Umbilical cord (tissue), 2 donors: ENCODE measurements around the gene PCDHB9. TPM values are rescaled to one million over a fixed set of nuclear protein-coding genes. Genes with fewer than 3 reads are reported as not detected.
"Not testable (repeated sequence)": the region's sequence is repeated elsewhere in the genome, so short reads cannot be mapped to it uniquely, and the experiment has no call there.

ENCODE experiments used
- DNase-seq: peaks from one replicate; pipeline ENCODE4 v3.0.0-alpha.2; 2015; ENCODE audit warnings: low spot score
- total RNA-seq: library from RNA; depleted of rRNA; stranded (reverse); fragments of >200 nt; gene quantifications from one replicate; pipeline ENCODE4 v1.2.3, GENCODE V29; 2014; ENCODE audit warnings: low replicate concordance; ENCODE audit not compliant: insufficient read depth

PCDHB9 gene
- total RNA-seq, 1 donor from 2014 or later: 1.9 TPM

DNA sequence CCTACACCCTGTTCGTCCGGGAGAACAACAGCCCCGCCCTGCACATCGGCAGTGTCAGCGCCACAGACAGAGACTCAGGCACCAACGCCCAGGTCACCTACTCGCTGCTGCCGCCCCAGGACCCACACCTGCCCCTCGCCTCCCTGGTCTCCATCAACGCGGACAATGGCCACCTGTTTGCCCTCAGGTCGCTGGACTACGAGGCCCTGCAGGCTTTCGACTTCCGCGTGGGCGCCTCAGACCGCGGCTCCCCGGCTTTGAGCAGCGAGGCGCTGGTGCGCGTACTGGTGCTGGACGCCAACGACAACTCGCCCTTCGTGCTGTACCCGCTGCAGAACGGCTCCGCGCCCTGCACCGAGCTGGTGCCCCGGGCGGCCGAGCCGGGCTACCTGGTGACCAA lies 1.7 kb downstream of the PCDHB9 start:
- DNase-seq: not testable (repeated sequence)

DNA sequence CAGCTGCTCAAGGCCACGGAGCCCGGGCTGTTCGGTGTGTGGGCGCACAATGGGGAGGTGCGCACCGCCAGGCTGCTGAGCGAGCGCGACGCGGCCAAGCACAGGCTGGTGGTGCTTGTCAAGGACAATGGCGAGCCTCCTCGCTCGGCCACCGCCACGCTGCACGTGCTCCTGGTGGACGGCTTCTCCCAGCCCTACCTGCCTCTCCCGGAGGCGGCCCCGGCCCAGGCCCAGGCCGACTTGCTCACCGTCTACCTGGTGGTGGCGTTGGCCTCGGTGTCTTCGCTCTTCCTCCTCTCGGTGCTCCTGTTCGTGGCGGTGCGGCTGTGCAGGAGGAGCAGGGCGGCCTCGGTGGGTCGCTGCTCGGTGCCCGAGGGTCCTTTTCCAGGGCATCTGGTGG lies 2.2 kb downstream of the PCDHB9 start:
- DNase-seq: not testable (repeated sequence)

DNA sequence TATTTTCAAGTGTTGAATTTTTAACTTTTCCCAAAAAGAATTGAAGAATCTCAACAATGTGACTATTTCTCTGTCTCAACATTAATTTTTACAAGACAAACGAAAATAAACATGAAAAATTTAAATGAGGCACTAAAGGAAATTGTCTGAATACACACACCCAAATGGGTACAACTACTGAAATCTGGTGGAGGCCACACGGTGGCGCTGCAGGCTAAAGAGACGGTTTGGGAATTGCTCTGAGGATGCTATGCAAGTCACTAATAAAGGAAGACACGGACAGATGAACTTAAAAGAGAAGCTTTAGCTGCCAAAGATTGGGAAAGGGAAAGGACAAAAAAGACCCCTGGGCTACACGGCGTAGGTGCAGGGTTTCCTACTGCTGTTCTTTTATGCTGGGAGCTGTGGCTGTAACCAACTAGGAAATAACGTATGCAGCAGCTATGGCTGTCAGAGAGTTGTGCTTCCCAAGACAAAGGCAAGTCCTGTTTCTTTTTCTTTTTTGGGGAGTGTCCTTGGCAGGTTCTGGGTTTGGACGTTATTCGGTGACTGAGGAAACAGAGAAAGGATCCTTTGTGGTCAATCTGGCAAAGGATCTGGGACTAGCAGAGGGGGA lies 5.3 kb downstream of the PCDHB9 start, which contains the start of gene PCDHB10:
Gene PCDHB10 (plus strand): TSS at position 244 of the 616 bp plus-strand sequence. CDS start 200 bp downstream, at position 444.
- no peak for DNase-seq

DNA sequence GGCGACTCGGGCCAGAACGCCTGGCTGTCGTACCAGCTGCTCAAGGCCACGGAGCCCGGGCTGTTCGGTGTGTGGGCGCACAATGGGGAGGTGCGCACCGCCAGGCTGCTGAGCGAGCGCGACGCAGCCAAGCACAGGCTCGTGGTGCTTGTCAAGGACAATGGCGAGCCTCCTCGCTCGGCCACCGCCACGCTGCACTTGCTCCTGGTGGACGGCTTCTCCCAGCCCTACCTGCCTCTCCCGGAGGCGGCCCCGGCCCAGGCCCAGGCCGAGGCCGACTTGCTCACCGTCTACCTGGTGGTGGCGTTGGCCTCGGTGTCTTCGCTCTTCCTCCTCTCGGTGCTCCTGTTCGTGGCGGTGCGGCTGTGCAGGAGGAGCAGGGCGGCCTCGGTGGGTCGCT lies 7.4 kb downstream of the PCDHB9 start:
- not testable (repeated sequence) for DNase-seq

DNA sequence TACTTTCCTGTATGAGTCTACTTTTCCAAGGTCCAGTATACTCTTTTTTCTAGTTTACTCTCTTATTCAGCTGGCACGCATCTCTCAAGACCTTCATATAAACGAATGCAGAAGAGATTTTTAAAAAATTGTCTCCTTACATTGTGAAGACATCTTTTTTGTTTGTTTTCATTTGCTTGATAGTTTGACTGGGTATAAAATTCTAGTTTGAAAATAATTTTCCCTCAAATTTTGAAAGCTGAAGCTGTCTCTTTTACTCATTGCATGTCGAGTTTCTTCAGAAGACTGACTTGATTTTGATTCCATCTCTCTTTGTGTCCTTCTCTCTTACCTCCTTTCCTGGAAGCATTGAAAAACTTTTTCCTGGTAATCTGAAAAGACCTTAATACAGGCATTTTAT lies 9.4 kb downstream of the PCDHB9 start:
- DNase-seq: no peak

DNA sequence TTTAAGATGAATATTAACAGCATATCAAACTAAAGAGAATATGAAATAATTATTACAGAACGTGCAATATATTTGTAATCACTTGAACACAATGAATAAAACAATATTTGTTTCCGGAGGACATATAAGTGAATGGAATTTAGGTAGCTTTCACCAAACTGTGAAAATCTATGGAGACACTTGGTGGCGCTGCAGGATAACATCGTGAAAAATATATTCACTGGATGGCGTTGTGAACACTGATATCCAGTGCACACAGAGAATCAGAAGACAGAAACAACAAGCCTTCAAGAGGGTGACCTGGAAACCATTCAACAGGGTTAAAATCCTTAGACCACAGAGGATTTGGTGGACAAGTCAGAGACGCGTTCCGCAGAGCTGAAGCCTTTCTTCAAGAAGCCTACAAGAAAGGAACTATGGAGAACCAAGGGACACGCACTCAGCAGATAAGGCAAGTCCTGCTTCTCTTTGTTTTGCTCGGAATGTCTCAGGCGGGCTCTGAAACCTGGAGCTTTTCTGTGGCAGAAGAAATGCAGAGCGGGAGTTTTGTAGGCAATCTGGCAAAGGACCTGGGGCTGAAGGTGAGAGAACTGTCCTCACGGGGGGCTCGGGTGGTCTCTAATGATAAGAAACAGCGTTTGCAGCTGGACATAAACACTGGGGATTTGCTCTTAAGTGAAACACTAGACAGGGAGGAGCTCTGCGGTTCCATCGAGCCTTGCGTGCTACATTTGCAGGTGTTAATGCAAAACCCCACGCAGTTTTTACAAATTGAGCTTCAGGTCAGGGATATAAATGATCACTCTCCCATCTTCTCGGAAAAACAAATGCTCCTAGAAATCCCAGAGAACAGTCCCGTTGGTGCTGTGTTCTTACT lies 12.6 kb downstream of the PCDHB9 start, which contains the start of gene PCDHB11:
Gene PCDHB11 (plus strand): TSS at position 269 of the 877 bp plus-strand sequence. CDS start 148 bp downstream, at position 417.
- DNase-seq: no peak

DNA sequence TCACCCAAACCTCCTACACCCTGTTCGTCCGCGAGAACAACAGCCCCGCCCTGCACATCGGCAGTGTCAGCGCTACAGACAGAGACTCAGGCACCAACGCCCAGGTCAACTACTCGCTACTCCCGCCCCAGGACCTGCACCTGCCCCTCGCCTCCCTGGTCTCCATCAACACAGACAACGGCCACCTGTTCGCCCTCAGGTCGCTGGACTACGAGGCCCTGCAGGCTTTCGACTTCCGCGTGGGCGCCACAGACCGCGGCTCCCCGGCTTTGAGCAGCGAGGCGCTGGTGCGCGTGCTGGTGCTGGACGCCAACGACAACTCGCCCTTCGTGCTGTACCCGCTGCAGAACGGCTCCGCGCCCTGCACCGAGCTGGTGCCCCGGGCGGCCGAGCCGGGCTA lies 14.2 kb downstream of the PCDHB9 start:
- DNase-seq: not testable (repeated sequence)

DNA sequence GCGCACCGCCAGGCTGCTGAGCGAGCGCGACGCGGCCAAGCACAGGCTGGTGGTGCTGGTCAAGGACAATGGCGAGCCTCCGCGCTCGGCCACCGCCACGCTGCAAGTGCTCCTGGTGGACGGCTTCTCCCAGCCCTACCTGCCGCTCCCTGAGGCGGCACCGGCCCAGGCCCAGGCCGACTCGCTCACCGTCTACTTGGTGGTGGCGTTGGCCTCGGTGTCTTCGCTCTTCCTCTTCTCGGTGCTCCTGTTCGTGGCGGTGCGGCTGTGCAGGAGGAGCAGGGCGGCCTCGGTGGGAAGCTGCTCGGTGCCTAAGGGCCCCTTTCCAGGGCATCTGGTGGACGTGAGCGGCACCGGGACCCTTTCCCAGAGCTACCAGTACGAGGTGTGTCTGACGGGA lies 14.7 kb downstream of the PCDHB9 start:
- DNase-seq: not testable (repeated sequence)

DNA sequence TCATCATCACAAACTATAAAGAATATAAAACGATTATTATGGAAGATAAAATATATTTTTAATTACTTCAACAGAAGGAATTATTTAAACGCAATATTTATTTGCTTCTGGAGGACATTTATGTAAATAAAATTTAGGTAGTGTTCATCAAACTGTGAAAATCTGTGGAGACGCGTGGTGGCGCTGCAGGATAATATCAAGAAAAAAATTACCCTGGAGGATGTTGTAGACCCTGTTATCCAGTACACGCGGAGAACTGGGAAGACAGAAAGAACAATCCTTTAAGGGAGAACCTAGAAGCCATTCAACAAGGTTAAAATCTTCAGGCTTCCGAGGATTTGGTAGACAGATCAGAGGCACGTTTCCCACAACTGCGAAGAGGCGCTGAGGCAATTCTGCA lies 21.5 kb downstream of the PCDHB9 start, which contains the start of gene PCDHB12:
Gene PCDHB12 (plus strand): TSS at position 242 of the 400 bp plus-strand sequence. CDS start 189 bp downstream, outside the sequence.
- no peak for DNase-seq

DNA sequence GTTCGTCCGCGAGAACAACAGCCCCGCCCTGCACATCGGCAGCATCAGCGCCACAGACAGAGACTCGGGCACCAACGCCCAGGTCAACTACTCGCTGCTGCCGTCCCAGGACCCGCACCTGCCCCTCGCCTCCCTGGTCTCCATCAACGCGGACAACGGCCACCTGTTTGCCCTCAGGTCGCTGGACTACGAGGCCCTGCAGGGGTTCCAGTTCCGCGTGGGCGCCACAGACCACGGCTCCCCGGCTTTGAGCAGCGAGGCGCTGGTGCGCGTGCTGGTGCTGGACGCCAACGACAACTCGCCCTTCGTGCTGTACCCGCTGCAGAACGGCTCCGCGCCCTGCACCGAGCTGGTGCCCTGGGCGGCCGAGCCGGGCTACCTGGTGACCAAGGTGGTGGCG lies 23.3 kb downstream of the PCDHB9 start:
- not testable (repeated sequence) for DNase-seq

DNA sequence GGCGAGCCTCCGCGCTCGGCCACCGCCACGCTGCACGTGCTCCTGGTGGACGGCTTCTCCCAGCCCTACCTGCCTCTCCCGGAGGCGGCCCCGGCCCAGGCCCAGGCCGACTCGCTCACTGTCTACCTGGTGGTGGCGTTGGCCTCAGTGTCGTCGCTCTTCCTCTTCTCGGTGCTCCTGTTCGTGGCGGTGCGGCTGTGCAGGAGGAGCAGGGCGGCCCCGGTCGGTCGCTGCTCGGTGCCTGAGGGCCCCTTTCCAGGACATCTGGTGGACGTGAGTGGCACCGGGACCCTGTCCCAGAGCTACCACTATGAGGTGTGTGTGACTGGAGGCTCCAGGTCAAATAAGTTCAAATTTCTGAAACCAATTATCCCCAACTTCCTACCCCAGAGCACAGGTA lies 23.9 kb downstream of the PCDHB9 start:
- DNase-seq: not testable (repeated sequence)

DNA sequence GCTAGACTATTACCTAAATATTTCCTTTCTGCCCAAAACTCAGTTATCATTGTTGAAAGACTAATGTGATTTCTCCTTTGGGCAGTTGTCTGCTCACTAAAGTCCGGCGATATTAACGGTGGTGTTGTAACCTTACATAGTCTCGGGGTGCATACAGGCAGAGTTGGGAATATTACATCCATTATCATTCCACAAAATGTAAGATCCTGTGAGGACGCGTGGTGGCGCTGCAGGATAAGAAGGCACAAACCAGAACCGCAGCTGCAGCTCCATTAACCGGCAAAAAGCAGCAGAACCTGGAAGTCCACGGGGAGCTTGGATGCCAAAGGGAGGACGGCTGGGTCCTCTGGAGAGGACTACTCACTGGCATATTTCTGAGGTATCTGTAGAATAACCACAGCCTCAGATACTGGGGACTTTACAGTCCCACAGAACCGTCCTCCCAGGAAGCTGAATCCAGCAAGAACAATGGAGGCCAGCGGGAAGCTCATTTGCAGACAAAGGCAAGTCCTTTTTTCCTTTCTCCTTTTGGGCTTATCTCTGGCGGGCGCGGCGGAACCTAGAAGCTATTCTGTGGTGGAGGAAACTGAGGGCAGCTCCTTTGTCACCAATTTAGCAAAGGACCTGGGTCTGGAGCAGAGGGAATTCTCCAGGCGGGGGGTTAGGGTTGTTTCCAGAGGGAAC lies 26.8 kb downstream of the PCDHB9 start, which contains the start of gene PCDHB13:
Gene PCDHB13 (plus strand): TSS at position 264 of the 684 bp plus-strand sequence. CDS start 205 bp downstream, at position 469.
- DNase-seq: not testable (repeated sequence)

DNA sequence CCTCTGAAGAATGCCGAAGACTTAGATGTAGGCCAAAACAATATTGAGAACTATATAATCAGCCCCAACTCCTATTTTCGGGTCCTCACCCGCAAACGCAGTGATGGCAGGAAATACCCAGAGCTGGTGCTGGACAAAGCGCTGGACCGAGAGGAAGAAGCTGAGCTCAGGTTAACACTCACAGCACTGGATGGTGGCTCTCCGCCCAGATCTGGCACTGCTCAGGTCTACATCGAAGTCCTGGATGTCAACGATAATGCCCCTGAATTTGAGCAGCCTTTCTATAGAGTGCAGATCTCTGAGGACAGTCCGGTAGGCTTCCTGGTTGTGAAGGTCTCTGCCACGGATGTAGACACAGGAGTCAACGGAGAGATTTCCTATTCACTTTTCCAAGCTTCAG lies 27.6 kb downstream of the PCDHB9 start:
- not testable (repeated sequence) for DNase-seq

DNA sequence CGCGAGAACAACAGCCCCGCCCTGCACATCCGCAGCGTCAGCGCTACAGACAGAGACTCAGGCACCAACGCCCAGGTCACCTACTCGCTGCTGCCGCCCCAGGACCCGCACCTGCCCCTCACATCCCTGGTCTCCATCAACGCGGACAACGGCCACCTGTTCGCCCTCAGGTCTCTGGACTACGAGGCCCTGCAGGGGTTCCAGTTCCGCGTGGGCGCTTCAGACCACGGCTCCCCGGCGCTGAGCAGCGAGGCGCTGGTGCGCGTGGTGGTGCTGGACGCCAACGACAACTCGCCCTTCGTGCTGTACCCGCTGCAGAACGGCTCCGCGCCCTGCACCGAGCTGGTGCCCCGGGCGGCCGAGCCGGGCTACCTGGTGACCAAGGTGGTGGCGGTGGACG lies 28.5 kb downstream of the PCDHB9 start:
- DNase-seq: not testable (repeated sequence)

DNA sequence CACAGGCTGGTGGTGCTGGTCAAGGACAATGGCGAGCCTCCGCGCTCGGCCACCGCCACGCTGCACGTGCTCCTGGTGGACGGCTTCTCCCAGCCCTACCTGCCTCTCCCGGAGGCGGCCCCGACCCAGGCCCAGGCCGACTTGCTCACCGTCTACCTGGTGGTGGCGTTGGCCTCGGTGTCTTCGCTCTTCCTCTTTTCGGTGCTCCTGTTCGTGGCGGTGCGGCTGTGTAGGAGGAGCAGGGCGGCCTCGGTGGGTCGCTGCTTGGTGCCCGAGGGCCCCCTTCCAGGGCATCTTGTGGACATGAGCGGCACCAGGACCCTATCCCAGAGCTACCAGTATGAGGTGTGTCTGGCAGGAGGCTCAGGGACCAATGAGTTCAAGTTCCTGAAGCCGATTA lies 29.1 kb downstream of the PCDHB9 start:
- DNase-seq: not testable (repeated sequence)

DNA sequence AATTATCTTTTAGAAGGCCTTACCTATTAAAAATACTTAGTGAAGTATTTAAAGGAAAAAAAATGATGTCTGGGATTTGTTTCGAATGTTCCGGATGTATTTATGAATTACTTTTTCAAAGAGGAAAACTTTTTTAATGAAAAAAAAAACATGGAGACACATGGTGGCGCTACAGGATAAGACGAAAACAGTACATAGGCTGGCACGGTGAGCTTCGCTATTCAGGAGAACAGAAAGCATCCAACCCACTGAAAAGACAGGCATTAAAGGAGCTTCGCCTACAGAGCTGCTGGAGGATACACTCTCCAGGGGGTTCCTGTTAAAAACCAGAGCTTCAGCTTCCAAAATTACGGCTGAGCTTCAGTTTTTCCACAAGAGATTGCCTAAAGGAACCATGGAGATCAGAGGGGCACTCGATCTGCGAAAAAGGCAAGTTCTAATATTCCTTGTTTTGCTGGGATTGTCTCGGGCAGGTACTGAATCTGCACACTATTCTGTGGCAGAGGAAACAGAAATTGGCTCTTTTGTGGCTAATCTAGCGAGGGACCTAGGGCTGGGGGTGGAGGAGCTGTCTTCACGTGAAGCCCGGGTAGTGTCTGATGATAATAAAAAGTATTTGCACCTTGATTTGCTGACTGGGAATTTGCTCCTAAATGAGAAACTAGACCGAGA lies 36.3 kb downstream of the PCDHB9 start, which contains the start of gene PCDHB14:
Gene PCDHB14 (plus strand): TSS at position 232 of the 672 bp plus-strand sequence. CDS start 163 bp downstream, at position 395.
- DNase-seq: peak; percentile 10

DNA sequence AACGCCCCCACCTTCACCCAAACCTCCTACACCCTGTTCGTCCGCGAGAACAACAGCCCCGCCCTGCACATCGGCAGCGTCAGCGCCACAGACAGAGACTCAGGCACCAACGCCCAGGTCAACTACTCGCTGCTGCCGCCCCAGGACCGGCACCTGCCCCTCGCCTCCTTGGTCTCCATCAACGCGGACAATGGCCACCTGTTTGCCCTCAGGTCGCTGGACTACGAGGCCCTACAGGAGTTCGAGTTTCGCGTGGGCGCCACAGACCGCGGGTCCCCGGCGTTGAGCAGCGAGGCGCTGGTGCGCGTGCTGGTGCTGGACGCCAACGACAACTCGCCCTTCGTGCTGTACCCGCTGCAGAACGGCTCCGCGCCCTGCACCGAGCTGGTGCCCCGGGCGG lies 37.9 kb downstream of the PCDHB9 start:
- not testable (repeated sequence) for DNase-seq

DNA sequence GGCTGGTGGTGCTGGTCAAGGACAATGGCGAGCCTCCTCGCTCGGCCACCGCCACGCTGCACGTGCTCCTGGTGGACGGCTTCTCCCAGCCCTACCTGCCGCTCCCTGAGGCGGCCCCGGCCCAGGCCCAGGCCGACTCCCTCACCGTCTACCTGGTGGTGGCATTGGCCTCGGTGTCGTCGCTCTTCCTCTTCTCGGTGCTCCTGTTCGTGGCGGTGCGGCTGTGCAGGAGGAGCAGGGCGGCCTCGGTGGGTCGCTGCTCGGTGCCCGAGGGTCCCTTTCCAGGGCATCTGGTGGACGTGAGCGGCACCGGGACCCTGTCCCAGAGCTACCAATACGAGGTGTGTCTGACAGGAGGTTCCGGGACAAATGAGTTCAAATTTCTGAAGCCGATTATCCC lies 38.5 kb downstream of the PCDHB9 start:
- not testable (repeated sequence) for DNase-seq

DNA sequence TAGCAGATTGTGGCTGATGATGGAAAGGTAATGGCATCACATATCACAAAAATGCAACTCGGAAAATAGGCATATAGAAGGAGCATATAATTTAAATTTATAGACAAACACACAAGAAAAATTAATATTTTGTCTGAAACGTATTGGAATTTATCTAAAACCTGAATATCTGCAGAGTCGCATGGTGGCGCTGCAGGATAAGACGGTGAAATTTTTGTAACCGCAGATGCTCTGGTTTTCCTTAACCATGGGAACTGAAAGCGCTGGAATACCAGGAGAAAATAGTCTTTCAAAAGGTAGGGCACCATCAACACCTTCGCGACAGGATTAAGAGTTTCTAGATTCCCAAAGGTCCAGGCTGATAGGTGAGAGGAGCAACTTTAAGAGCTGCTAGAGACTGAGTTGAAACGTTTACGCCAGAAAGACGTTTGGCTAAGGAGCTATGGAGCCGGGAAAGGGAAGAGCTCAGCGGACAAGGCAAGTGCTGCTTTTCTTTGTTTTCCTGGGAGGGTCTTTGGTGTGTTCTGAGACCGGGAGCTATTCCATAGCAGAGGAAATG lies 47.2 kb downstream of the PCDHB9 start:
- no peak for DNase-seq

DNA sequence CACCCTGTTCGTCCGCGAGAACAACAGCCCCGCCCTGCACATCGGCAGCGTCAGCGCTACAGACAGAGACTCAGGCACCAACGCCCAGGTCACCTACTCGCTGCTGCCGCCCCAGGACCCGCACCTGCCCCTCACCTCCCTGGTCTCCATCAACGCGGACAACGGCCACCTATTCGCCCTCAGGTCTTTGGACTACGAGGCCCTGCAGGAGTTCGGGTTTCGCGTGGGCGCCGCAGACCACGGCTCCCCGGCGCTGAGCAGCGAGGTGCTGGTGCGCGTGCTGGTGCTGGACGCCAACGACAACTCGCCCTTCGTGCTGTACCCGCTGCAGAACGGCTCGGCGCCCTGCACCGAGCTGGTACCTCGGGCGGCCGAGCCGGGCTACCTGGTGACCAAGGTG lies 49.0 kb downstream of the PCDHB9 start:
- DNase-seq: not testable (repeated sequence)
